Right lobe of liver (tissue), 4 donors: ENCODE results near the gene GTF2A1L.

ENCODE experiments used
- CTCF ChIP-seq, 4 donors: fragments of 200-600 bp in 3 of 4; fragments of 450-650 bp in 1 of 4; IDR thresholded peaks; one replicate each; pipeline versions ENCODE4 v1.5.1 to v1.8.0; 2016 to 2022; ENCODE audit warnings: antibody characterized with exemption in 4 of 4, mild to moderate bottlenecking in 2 of 4
- POLR2A ChIP-seq: fragments of 450-650 bp; IDR thresholded peaks from one replicate; pipeline ENCODE4 v1.6.1; 2017; ENCODE audit warnings: antibody characterized with exemption, mild to moderate bottlenecking
- donor health status: DM: no; HTN: no; CAD: no.
- donor health status: DM: no; HTN: no; CAD: no.
- donor health status: DM: no; HTN: yes; CAD: no.

DNA sequence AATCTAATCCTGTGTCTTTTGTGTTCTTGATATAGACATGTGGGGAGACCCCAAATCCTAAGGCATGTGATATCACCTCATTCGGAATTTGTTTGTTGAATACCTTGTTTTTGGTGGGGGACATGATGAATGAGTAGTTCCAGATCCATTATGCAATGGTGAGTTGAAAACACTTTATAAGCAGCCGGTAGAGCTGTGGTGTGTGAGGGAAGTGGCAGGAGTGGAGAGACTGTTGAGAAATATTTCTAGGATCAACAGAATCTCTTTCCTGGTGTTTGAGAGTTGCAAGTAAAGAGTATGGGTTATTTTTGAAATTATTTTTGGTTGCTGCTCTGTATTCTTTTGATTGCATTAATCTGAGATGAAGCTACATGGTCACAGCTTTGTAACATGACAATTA is 103.5 kb downstream of the GTF2A1L start:
- TF ChIP-seq CTCF (IDR thresholded peaks at IDR 0.05), result no peak
- no peak for TF ChIP-seq POLR2A
